HEK293T (cell line): ENCODE data around the gene USP53.

ENCODE experiments used
- ARNT ChIP-seq: fragments of 450-650 bp; IDR thresholded peaks from 2 replicates; pipeline ENCODE4 v1.6.1; 2017; ENCODE audit warnings: mild to moderate bottlenecking
- BHLHE40 ChIP-seq: fragments of 450-650 bp; IDR thresholded peaks from 2 replicates; pipeline ENCODE4 v1.6.1; 2016; ENCODE audit warnings: mild to moderate bottlenecking, moderate library complexity, borderline replicate concordance
- ELF4 ChIP-seq: fragments of 450-650 bp; IDR thresholded peaks from 2 replicates; pipeline ENCODE4 v1.6.1; 2017; ENCODE audit warnings: antibody characterized with exemption
- FOXA1 ChIP-seq: fragments of 450-650 bp; IDR thresholded peaks from 2 replicates; pipeline ENCODE4 v1.6.1; 2016; ENCODE audit warnings: mild to moderate bottlenecking
- FOXK2 ChIP-seq: fragments of 450-650 bp; IDR thresholded peaks from 2 replicates; pipeline ENCODE4 v1.6.1; 2016; ENCODE audit warnings: mild to moderate bottlenecking
- FOXM1 ChIP-seq: fragments of 450-650 bp; IDR thresholded peaks from 2 replicates; pipeline ENCODE4 v1.6.1; 2017; ENCODE audit warnings: mild to moderate bottlenecking, borderline replicate concordance
- L3MBTL2 ChIP-seq: fragments of 450-650 bp; conservative IDR thresholded peaks from 2 replicates; pipeline ENCODE4 v1.6.1; 2016; ENCODE audit warnings: mild to moderate bottlenecking
- NFRKB ChIP-seq: fragments of 450-650 bp; IDR thresholded peaks from 2 replicates; pipeline ENCODE4 v1.6.1; 2016; ENCODE audit warnings: mild to moderate bottlenecking, moderate library complexity
- PKNOX1 ChIP-seq: fragments of 450-650 bp; IDR thresholded peaks from 2 replicates; pipeline ENCODE4 v1.6.1; 2016
- SP1 ChIP-seq: fragments of 450-650 bp; IDR thresholded peaks from 2 replicates; pipeline ENCODE4 v1.6.1; 2017
- SUZ12 ChIP-seq: fragments of 450-650 bp; IDR thresholded peaks from 2 replicates; pipeline ENCODE4 v1.6.1; 2016; ENCODE audit warnings: mild to moderate bottlenecking
- TARDBP ChIP-seq: fragments of 450-650 bp; IDR thresholded peaks from 2 replicates; pipeline ENCODE4 v1.6.1; 2016
- ZNF384 ChIP-seq: fragments of 450-650 bp; IDR thresholded peaks from 2 replicates; pipeline ENCODE4 v1.6.1; 2016

- TF ChIP-seq SP1 (no peak), NFRKB (no peak), SUZ12 (no peak), FOXK2 (no peak), ARNT (no peak), PKNOX1 (no peak), BHLHE40 (no peak), TARDBP (no peak), FOXA1 (no peak), FOXM1 (no peak), ELF4 (no peak), L3MBTL2 (no peak), ZNF384 (no peak)
These were observed 1.7 kb upstream of the USP53 start for GRCh38 chr4:119210775-119211174.
